Mammary epithelial cell (primary cell): ENCODE results near the gene TNKS1BP1.

Source experiments
- CTCF ChIP-seq, 2 donors: IDR thresholded peaks in 1 of 2; conservative IDR thresholded peaks in 1 of 2; 2 replicates each; pipeline ENCODE4 v1.5.1; 2011 to 2012; ENCODE audit warnings: inconsistent platforms in 2 of 2, low read length in 2 of 2, mild to moderate bottlenecking in 2 of 2, control low read depth in 1 of 2, low read depth in 1 of 2; ENCODE audit not compliant: insufficient read depth in 1 of 2; ENCODE audit errors: extremely low read depth in 1 of 2
- EZH2 ChIP-seq: IDR thresholded peaks from 2 replicates; pipeline ENCODE4 v1.6.1; 2012; ENCODE audit warnings: low read length, inconsistent platforms, borderline replicate concordance

DNA sequence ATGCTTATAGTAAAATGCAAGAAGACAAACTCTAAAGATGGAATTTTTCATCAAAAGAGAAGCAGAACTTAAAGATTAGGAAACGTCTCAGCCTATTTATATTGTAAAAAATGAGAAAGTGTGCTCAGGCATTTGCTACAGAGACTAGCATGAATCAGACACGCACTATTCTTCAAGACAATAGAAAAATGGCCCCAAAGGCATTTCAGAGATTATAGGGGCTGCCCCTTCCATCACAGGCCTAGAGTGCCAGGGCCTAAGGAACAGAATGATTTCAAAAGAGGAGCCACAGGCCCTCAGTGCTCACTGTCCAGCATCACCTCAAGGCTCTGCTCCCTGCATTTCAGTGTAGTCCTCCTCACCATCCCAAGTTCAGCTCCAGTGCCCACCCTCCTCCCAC lies 27.5 kb downstream of the TNKS1BP1 start:
- no peak for TF ChIP-seq CTCF (conservative IDR thresholded peaks at IDR 0.05 in 1 of 2, IDR thresholded peaks at IDR 0.05 in 1 of 2; ENCODE audit: extremely low read depth in 1 of 2, insufficient read depth in 1 of 2, low read depth in 1 of 2, low read length in 2 of 2)
- TF ChIP-seq EZH2: no peak
